ENCODE measurements around the gene SYK. TPM values are rescaled to one million over a fixed set of nuclear protein-coding genes. Genes with fewer than 3 reads are reported as not detected.

Gene SYK
- polyA plus RNA-seq, 1 of the 3 experiments (the other 2 are of a cell fraction): not detected

GRCh38 chr9:90873422-90873821, 71.8 kb downstream of the SYK start (continued):
- no peak for TF ChIP-seq IRF3 (IDR thresholded peaks at IDR 0.05; ENCODE audit: low read depth, low read length)
- TF ChIP-seq MAX (IDR thresholded peaks at IDR 0.05; ENCODE audit: low read depth): no peak
- no peak for TF ChIP-seq MXI1 (IDR thresholded peaks at IDR 0.05; ENCODE audit: low read depth, low read length)

GRCh38 chr9:90874194-90874593, 72.6 kb downstream of the SYK start:
- H3K4me3 ChIP-seq (ENCODE audit: low read depth in 2 of 2, low read length in 1 of 2): no peak overlapping the region
- no peaks in the 10 kb centered on the region for H3K79me2 ChIP-seq (ENCODE audit: insufficient read depth)
- H4K20me1 ChIP-seq (ENCODE audit: insufficient read depth): no peaks in the 10 kb centered on the region
- TF ChIP-seq REST (IDR thresholded peaks at IDR 0.05; ENCODE audit: low read depth, low read length) (no peak), GABPA (IDR thresholded peaks at IDR 0.05; ENCODE audit: low read depth) (no peak)
- no peaks in the 10 kb centered on the region for H3F3A ChIP-seq (replicated peaks; ENCODE audit: insufficient read depth)
- H3K4me2 ChIP-seq: no peak overlapping the region
- no peak overlapping the region for H3K27ac ChIP-seq (ENCODE audit: low read depth in 2 of 2, low read length in 1 of 2)
- no peaks in the 10 kb centered on the region; a peak in 1 of 4 replicates for H3K4me1 ChIP-seq (ENCODE audit: control insufficient read depth in 1 of 2, insufficient read depth in 2 of 2, low read depth in 1 of 2, low read length in 1 of 2)
- ChIA-PET CTCF (interaction anchor here (1.0 to 1.7 kb wide), 2 partner anchors 734 to 1276 kb away, joined by 5 to 6 read pairs; no protein-coding TSS in a partner anchor), POLR2A (no interaction called here)
- H3K27me3 ChIP-seq (ENCODE audit: insufficient read depth): no peaks in the 10 kb centered on the region
- no peak overlapping the region for H2AFZ ChIP-seq (ENCODE audit: low read depth)
- no peaks in the 10 kb centered on the region for H3K9me3 ChIP-seq
- WGBS (ENCODE audit: low lambda C conversion rate): 54% methylated on average over 8 of the region's 8 CpGs
- no peaks in the 10 kb centered on the region for H3K36me3 ChIP-seq (replicated peaks in 1 of 2; ENCODE audit: control insufficient read depth in 1 of 2, insufficient read depth in 2 of 2, low read length in 1 of 2)
- no peak overlapping the region for H3K9ac ChIP-seq
- DNase-seq: no peak
- no peaks in the 10 kb centered on the region for H3K9me2 ChIP-seq

- H3K79me2 ChIP-seq (ENCODE audit: insufficient read depth): no peaks in the 10 kb centered on the region
- no peak overlapping the region for H3K9ac ChIP-seq
- H2AFZ ChIP-seq (ENCODE audit: low read depth): no peak overlapping the region
- no peaks in the 10 kb centered on the region for H3K9me2 ChIP-seq
- POLR2A ChIA-PET: no interaction called here
- no peaks in the 10 kb centered on the region for H3F3A ChIP-seq (replicated peaks; ENCODE audit: insufficient read depth)
- no peak overlapping the region for H3K4me3 ChIP-seq (ENCODE audit: low read depth in 2 of 2, low read length in 1 of 2)
- no peaks in the 10 kb centered on the region for H4K20me1 ChIP-seq (ENCODE audit: insufficient read depth)
- no peaks in the 10 kb centered on the region for H3K9me3 ChIP-seq
- DNase-seq: no peak
- no peaks in the 10 kb centered on the region for H3K36me3 ChIP-seq (replicated peaks in 1 of 2; ENCODE audit: control insufficient read depth in 1 of 2, insufficient read depth in 2 of 2, low read length in 1 of 2)
- CTCF ChIA-PET: interaction anchor here (1.0 to 4.8 kb wide), 4 partner anchors 8 to 738 kb away, joined by 3 to 20 read pairs (median 3); no protein-coding TSS in a partner anchor
- WGBS (ENCODE audit: low lambda C conversion rate): 43% methylated on average over 5 of the region's 5 CpGs
- TF ChIP-seq FOXJ3 (CRISPR knock-in tag; IDR thresholded peaks at IDR 0.05): no peak
- TF ChIP-seq JUND (IDR thresholded peaks at IDR 0.05): no peak
- no peak for TF ChIP-seq EP300 (IDR thresholded peaks at IDR 0.05; ENCODE audit: borderline replicate concordance in 1 of 2, low read depth in 1 of 2, low read length in 1 of 2)
- no peak for TF ChIP-seq NFIC (IDR thresholded peaks at IDR 0.05; ENCODE audit: borderline replicate concordance)
- TF ChIP-seq SIN3A (IDR thresholded peaks at IDR 0.05; ENCODE audit: borderline replicate concordance, low read depth, low read length): no peak
- no peak for TF ChIP-seq YY1 (IDR thresholded peaks at IDR 0.05; ENCODE audit: low read depth)
- TF ChIP-seq GATA2 (CRISPR knock-in tag; IDR thresholded peaks at IDR 0.05): no peak
- no peak for TF ChIP-seq USF1 (IDR thresholded peaks at IDR 0.05; ENCODE audit: borderline replicate concordance, low read depth)
- no peak for TF ChIP-seq RFX5 (IDR thresholded peaks at IDR 0.05; ENCODE audit: low read length)
- no peak for TF ChIP-seq ZBTB33 (IDR thresholded peaks at IDR 0.05; ENCODE audit: borderline replicate concordance, low read depth)
- no peak for TF ChIP-seq TEAD4 (IDR thresholded peaks at IDR 0.05; ENCODE audit: borderline replicate concordance, insufficient read depth)
- H3K4me1 ChIP-seq (ENCODE audit: control insufficient read depth in 1 of 2, insufficient read depth in 2 of 2, low read depth in 1 of 2, low read length in 1 of 2): no peaks in the 10 kb centered on the region
- H3K27me3 ChIP-seq (ENCODE audit: insufficient read depth): no peaks in the 10 kb centered on the region; the same call in 1 of the 2 replicates
- H3K27ac ChIP-seq (ENCODE audit: low read depth in 2 of 2, low read length in 1 of 2): no peak overlapping the region
- H3K4me2 ChIP-seq: no peak overlapping the region
Measured at GRCh38 chr9:90878562-90878961, 76.9 kb downstream of the SYK start.
